NAMALWA (cell line): ENCODE results near the gene KCNK1.

ENCODE experiments used
- DNase-seq: peaks from one replicate; pipeline ENCODE4 v3.0.0-alpha.2; 2015; ENCODE audit warnings: low spot score

Gene KCNK1

DNA sequence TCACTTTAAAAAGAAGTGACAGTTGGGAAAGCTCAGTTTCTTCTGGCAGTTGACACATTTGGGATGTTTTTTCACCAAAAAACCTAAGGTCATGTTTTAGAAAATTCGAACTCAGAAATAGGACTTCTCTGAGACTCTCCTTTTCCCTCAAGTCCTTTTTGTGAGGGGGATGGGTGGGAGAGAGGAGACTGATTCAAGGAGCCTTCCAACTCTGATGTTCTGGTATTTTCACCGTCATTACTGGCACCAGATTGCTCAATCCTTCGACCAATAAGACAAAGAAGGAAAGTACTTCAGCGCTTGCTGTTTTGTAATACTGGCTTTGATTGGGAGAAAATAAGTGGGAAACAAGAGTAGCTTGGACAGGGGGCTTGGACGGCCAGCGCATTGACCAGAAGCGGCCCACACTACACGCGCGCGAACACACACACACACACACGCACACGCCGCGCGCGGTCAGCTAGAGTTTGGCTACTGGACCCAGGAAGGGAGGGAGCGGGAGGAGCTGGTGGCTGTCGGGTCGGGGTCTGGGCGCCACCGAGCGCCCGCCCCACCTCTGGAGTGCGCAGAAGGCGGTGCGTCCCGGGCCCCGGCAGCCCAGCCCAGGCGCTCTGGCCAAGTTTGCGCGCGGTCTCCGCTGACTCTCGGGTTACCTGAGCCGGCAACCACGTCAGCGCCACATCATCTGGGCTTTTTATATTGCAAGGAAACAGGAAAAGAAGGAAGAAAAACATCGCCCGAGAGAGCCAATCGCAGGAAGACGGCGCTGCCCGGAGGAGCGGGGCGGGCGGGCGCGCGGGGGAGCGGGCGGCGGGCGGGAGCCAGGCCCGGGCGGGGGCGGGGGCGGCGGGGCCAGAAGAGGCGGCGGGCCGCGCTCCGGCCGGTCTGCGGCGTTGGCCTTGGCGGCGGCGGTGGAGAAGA is at the start of gene KCNK1:
TSS of gene KCNK1 (plus strand) at position 855 of the 921 bp plus-strand sequence. CDS start at position 921, 66 bp downstream.
- no peak for DNase-seq

- no peak for DNase-seq
These were observed 48.6 kb upstream of the KCNK1 start for GRCh38 chr1:233565313-233565712.

- DNase-seq: no peak
These were observed 47.0 kb upstream of the KCNK1 start for GRCh38 chr1:233566886-233567285.

GRCh38 chr1:233569636-233570035 is 44.3 kb upstream of the KCNK1 start:
- no peak for DNase-seq

GRCh38 chr1:233570216-233570615 is 43.7 kb upstream of the KCNK1 start:
- no peak for DNase-seq

DNA sequence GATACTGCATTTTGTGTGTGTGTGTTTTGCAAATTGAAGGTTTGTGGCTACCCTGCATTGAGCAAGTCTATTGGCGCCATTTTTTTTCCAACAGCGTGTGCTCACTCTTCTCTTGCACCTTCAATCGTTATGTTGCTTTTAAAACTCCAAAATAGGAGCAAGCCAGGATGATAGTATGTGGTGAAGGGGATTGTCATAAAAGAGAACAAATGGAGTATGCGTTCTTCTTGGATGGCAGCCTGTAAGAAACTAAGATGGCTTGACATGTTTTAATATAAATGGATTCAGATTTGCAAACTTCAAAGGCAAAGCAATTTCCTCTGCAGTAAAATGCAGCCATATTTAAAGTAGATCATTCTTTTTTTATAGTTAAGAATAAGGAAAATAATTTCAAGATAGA is 43.2 kb upstream of the KCNK1 start:
- DNase-seq: no peak

- no peak for DNase-seq
These were observed 41.0 kb upstream of the KCNK1 start for GRCh38 chr1:233572896-233573295.

DNA sequence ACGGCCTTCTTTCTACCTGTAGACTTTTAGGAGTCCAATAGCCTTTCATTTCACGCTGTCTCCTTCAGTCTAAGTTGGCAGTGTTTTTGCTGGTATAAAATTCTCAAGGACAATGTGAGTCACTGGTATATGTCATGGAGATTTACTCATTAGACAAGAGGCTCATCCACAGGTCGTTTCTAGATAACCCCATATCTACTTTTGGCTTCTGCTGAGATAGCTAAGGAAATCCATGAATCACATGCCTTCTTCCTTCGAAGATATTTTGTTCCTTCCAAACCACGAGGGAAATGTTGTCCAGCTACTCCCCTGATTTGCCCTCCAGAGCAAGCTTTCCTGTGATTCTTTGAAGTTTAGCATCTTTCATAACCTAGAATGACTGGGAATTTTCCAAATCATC is 38.5 kb upstream of the KCNK1 start:
- DNase-seq: no peak

DNA sequence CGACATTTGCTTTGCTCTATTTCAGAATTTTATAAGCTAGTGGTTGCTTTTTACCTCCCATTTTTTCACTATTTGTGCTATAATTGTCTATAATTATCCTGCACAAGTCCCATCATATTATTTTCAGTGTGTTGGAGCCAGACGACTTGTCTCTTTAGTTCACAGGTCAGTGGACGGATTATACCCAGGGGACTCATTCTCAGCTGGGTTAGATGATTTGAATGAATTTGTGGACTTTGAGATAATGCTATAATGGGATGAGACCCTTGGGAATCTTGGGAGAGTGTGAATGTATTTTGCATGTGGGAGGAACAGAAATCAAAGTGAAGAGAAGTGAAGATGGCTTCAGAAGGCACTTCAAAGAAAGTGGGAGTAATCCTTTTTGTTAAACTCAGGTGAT is 31.5 kb upstream of the KCNK1 start:
- no peak for DNase-seq

DNA sequence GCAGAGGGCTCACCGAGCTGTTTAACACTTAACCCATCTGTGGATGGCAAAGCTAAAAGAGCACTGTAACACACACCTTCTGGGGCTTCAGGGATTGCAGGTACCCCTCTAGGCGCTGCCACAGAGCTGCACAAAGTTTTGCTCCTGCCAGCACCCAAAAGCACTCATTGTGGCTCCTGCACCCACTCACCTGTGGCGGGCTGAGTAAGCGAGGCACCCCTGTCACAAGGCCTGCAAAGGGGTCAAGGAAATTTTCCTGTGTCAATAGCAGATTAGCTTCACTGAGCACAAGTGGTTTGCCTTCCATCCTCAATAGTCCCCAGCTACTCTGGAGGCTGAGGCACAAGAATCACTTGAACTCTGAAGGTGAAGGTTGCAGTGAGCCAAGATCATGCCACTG is 29.5 kb upstream of the KCNK1 start:
- DNase-seq: no peak

- no peak for DNase-seq
These were observed 29.0 kb upstream of the KCNK1 start for GRCh38 chr1:233584931-233585330.

DNA sequence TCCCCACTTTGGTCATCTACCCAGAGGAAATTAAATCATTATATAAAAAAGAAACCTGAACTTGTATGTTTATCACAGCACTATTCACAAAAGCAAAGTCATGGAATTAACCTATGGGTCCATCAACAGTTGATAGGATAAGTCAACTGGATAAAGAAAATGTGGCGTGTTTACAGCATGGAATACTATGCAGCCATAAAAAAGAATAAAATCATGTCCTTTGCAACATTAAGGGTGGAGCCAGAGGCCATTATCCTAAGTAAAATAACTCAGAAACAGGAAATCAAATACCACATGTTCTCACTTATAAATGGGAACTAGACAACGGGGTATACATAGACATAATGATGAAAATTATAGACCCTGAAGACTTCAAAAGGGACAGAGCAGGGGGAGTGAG is 27.6 kb upstream of the KCNK1 start:
- no peak for DNase-seq

GRCh38 chr1:233587196-233587595 is 26.7 kb upstream of the KCNK1 start:
- DNase-seq: no peak

DNA sequence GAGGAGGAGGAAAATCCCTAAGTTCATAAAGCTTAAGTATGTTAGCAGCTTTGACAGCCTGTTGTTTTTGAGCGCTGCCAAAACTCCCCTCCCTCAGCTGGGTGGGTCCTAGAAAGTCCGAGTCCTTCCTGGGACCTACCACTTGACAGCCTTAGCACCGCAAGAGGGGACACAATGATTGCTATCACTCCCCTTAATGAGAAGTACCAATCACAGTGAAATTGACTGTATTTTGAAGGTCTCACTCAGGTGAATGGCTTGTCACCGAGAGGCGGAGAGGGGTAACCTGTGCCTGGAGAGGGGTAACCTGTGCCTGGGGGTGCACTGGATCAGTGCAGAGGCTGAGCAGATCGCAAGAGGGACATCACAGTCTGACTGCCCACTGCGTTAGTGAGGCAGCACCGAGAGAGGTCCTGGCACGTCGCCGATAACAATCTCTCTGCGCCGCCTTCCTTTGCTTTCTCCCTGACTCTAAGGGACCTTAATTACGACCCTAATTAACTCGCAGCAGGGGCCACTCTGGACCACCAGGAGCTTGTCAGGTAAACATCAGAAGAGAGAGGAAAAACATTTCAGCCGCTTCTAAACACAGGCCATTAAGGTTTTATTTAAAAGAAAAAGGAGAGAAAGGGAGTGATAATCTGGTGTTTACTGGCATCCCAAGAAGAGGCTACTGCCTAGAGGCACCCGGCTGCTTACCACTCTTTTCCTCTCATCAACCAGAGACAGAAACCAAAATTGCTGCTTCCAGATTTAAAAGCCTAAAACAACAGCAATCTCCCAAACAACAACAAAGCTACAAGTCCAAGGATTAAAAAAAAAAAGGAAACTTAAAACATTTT is 25.7 kb upstream of the KCNK1 start:
- no peak for DNase-seq

DNA sequence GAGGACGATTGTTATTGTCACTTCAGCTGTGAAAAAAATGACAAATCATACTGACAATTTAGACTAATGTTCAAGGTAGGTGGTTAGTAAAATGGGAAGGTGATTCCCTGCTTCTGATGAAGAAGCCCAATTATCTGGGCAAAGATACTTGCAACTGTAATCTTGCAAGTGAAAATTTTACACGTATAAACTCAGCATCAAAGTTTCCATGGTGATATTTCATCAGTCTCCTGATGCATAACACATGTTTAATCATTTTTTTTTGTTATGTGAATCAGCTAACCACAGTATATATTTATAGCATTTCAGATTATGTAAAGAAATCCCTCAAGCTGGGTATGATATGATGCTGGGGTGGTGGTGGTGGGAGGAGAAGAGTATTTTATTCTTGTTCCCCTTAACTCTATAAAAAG is 16.4 kb upstream of the KCNK1 start:
- DNase-seq: no peak

- DNase-seq: no peak
These were observed 14.9 kb upstream of the KCNK1 start for GRCh38 chr1:233598891-233599541.

DNA sequence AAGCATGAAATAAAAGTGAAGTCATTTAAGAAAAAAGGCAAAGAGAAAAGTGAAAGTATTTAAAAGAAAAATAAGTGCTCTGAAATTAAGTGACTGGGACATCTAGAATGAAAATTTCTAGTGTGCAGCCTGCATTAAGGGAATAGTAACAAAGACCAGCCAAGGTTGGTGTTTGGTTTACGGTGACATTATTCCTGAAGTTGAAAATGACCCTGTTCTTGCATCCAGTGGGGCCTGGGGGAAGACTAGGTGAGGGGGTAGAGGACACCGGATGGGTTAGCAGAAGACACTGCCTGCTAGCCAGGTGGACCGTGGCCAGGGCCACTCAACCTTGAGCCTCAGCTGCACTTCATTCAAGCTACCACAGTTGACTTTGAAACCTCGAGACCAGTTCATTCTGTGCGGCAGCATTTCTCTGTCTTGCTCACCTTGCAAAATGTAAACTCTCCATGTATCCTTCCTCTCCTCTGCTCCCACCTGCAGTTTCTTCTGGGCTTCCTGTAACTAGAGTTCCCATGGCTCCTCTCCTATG is 14.3 kb upstream of the KCNK1 start:
- no peak for DNase-seq

DNA sequence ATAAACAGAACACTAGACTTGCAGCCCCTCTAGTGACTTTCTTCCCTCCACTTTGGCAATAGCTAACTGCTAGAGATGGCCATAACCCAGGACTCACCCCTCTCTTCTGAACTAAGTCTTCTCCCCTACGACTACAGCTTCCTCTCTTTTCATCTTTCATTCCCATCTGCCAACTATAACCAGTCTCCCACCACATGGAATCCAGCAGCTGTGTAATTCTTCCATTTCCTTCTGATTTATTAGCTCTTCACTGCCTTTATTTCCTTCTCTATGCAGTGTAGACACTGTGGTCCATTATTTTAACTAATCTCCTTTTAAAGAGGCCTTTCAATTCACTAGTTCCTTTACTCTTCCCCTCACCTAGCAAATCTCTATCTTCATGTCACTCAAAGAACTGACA is 13.4 kb upstream of the KCNK1 start:
- no peak for DNase-seq

- DNase-seq: no peak
These were observed 10.4 kb upstream of the KCNK1 start for GRCh38 chr1:233603478-233603877.

- no peak for DNase-seq
These were observed 8.7 kb upstream of the KCNK1 start for GRCh38 chr1:233605205-233605604.

GRCh38 chr1:233606813-233607212 is 7.1 kb upstream of the KCNK1 start:
- no peak for DNase-seq
